Loucy (cell line): ENCODE data around the gene PEX11B.

Experiments used
- H2AFZ ChIP-seq: fragments of 200-600 bp; sonication (generic); 2 replicates; pipeline ENCODE4 v1.6.0; 2016; ENCODE audit warnings: antibody characterized with exemption, mild to moderate bottlenecking, low read length, moderate library complexity
- H3F3A ChIP-seq: fragments of 200-600 bp; 2 replicates; pipeline ENCODE4 v1.6.0; 2016; ENCODE audit warnings: antibody characterized with exemption, low read depth, mild to moderate bottlenecking
- H3K27me3 ChIP-seq: fragments of 200-600 bp; sonication (generic); 2 replicates; pipeline ENCODE4 v1.6.1; 2014; ENCODE audit warnings: low read length, mild to moderate bottlenecking; ENCODE audit not compliant: insufficient read depth, poor library complexity, severe bottlenecking
- H3K36me3 ChIP-seq: fragments of 200-600 bp; sonication (generic); 2 replicates; pipeline ENCODE4 v1.6.1; 2016; ENCODE audit warnings: low read length; ENCODE audit not compliant: insufficient read depth
- H3K4me1 ChIP-seq: fragments of 200-600 bp; sonication (generic); 2 replicates; pipeline ENCODE4 v1.5.1; 2014; ENCODE audit warnings: low read length, mild to moderate bottlenecking; ENCODE audit not compliant: insufficient read depth, poor library complexity, severe bottlenecking
- H3K4me2 ChIP-seq: fragments of 200-600 bp; sonication (generic); 2 replicates; pipeline ENCODE4 v1.6.0; 2014; ENCODE audit warnings: antibody characterized with exemption, low read length, low read depth, mild to moderate bottlenecking; ENCODE audit not compliant: poor library complexity, severe bottlenecking
- H3K4me3 ChIP-seq: fragments of 200-600 bp; sonication (generic); 2 replicates; pipeline ENCODE4 v1.5.1; 2014; ENCODE audit warnings: low read length, mild to moderate bottlenecking, mixed read lengths; ENCODE audit not compliant: poor library complexity, severe bottlenecking
- H3K79me2 ChIP-seq: fragments of 200-600 bp; sonication (generic); 2 replicates; pipeline ENCODE4 v1.6.1; 2014; ENCODE audit warnings: low read length; ENCODE audit not compliant: insufficient read depth
- H3K9ac ChIP-seq: fragments of 200-600 bp; sonication (generic); 2 replicates; pipeline ENCODE4 v1.6.0; 2014; ENCODE audit warnings: mild to moderate bottlenecking, low read depth, low read length, moderate library complexity; ENCODE audit not compliant: poor library complexity, severe bottlenecking
- H3K9me2 ChIP-seq: fragments of 200-600 bp; sonication (generic); replicated peaks from 2 replicates; pipeline ENCODE4 v1.6.1; 2016; ENCODE audit warnings: low read depth, low read length, mixed read lengths
- H3K9me3 ChIP-seq: fragments of 200-600 bp; sonication (generic); 2 replicates; pipeline ENCODE4 v1.6.1; 2014; ENCODE audit warnings: mild to moderate bottlenecking, antibody characterized with exemption, low read length, low read depth; ENCODE audit not compliant: insufficient read depth
- H4K20me1 ChIP-seq: fragments of 200-600 bp; sonication (generic); 2 replicates; pipeline ENCODE4 v1.6.0; 2014; ENCODE audit warnings: antibody characterized with exemption, low read length, mild to moderate bottlenecking; ENCODE audit not compliant: insufficient read depth, poor library complexity, severe bottlenecking
- EZH2phosphoT487 ChIP-seq: fragments of 200-600 bp; IDR thresholded peaks from 2 replicates; pipeline ENCODE4 v1.6.1; 2018; ENCODE audit warnings: antibody characterized with exemption, mild to moderate bottlenecking, moderate library complexity, borderline replicate concordance
- TF ChIP-seq, protein P1 (sequence below): fragments of 200-600 bp; sonication (generic); conservative IDR thresholded peaks from 2 replicates; pipeline ENCODE4 v1.5.1; 2014; ENCODE audit warnings: mild to moderate bottlenecking, antibody characterized with exemption, low read length

Gene PEX11B

DNA sequence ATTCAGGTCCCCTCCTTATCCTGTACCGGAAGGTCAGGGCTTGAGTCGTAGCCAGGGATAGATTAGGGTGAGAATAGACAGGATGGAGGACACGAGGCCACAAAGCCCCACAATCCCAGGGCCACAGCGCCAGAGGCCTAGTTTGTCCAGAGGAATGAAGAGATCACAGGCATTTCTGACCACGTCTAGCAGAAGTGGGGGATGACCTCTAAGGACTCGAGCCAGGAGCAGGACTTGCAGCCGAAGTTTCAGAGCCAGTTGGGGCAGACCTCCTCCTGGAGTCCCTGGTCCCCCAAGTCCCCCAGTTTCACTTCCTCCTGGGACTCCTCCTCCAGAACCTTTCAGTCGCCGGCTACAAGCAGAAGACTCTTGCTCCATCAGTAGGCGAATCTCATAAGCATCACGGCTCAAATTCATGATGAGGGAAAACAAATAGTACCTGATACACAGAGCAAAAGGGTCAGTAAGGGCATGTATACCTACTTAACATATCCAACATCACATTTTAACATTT lies 6.3 kb downstream of the PEX11B start:
- no peaks in the 10 kb centered on the region; the same call in 1 of the 2 replicates for H3K79me2 ChIP-seq
- H3K4me2 ChIP-seq, result no peak overlapping the region
- H3K4me1 ChIP-seq, result peaks cover 7% of the 10 kb centered on the region
- no peak overlapping the region for H2AFZ ChIP-seq
- no peaks in the 10 kb centered on the region for H3K9me2 ChIP-seq
- no peak overlapping the region for H3K4me3 ChIP-seq
- peaks cover 18% of the 10 kb centered on the region; the same call in 1 of the 2 replicates for H3K36me3 ChIP-seq
- no peak overlapping the region for H3K9ac ChIP-seq
- H4K20me1 ChIP-seq, result no peaks in the 10 kb centered on the region
- no peaks in the 10 kb centered on the region for H3K9me3 ChIP-seq
- no peaks in the 10 kb centered on the region for H3K27me3 ChIP-seq
- no peaks in the 10 kb centered on the region for H3F3A ChIP-seq
- no peak for TF ChIP-seq EZH2phosphoT487
- TF ChIP-seq, protein P1, sequence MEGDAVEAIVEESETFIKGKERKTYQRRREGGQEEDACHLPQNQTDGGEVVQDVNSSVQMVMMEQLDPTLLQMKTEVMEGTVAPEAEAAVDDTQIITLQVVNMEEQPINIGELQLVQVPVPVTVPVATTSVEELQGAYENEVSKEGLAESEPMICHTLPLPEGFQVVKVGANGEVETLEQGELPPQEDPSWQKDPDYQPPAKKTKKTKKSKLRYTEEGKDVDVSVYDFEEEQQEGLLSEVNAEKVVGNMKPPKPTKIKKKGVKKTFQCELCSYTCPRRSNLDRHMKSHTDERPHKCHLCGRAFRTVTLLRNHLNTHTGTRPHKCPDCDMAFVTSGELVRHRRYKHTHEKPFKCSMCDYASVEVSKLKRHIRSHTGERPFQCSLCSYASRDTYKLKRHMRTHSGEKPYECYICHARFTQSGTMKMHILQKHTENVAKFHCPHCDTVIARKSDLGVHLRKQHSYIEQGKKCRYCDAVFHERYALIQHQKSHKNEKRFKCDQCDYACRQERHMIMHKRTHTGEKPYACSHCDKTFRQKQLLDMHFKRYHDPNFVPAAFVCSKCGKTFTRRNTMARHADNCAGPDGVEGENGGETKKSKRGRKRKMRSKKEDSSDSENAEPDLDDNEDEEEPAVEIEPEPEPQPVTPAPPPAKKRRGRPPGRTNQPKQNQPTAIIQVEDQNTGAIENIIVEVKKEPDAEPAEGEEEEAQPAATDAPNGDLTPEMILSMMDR, result no peak

DNA sequence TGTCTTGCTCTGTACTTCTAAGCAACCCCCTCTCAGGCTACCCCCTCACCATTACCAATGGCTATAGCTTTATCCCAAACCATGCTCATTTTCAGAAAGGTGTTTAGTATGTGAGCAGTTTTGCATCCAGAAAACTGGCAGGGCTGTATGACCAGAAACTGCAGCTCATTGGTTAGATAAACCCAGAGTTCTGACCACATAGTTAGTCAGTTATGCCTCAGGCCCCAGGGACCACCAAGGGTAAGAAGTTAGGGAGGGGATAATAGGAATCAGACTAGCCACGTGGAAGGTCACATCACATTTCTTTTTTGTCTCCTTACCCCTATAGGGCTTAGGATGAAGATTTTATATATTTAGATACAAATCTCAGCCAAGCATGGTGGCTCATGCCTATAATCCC lies 9.9 kb downstream of the PEX11B start:
- TF ChIP-seq, protein P1, result no peak
- TF ChIP-seq EZH2phosphoT487, result no peak
- Histone ChIP-seq H3K27me3 (no peaks in the 10 kb centered on the region), H3K4me3 (no peak overlapping the region), H4K20me1 (no peaks in the 10 kb centered on the region), H3K9ac (no peak overlapping the region), H3K9me2 (no peaks in the 10 kb centered on the region), H2AFZ (no peak overlapping the region), H3K4me1 (peaks cover 7% of the 10 kb centered on the region), H3K79me2 (no peaks in the 10 kb centered on the region), H3K9me3 (no peaks in the 10 kb centered on the region), H3K4me2 (no peak overlapping the region), H3K36me3 (peaks cover 18% of the 10 kb centered on the region; the same call in 1 of the 2 replicates), H3F3A (no peaks in the 10 kb centered on the region)

DNA sequence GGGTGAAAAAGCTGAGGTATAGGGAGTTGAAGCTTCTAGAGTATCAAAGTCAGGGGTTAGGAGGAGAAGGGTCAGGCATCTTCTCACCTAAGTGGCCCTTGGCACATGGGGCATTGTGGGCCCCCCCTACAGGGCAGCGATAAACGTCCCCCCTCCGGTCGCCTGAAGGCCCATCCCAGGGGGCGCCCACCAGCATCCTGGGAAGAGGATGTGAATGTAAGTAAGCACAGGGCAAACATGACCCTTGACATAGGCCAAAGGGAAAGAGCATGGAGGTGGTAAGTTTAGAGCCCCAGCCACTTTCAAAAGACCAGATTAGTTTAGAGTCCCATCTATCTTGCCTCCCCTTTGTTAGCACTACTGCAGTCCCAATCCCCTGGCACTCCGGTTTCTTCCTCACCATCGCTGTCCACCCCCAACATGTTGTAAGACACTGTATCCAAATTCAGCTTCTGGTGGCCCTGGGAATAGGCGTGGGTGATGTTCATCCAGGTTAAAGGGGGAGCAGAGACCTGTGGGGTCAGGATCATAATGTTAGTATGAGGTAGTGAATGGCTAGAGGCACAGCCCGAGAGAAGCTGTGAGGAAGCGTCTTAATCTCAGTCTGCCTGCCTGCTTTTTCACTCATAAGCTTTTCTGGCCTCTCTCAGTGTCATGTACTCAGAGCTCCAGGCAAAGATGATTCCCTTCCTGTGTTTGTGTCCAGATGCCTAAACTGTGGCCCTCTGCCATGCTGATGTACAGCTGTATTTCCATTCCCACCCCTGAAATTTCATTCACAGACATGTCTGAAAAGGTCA lies 11.4 kb downstream of the PEX11B start:
- TF ChIP-seq EZH2phosphoT487, result no peak
- TF ChIP-seq, protein P1, result no peak
- Histone ChIP-seq H3K4me3 (no peak overlapping the region), H2AFZ (no peak overlapping the region), H3K79me2 (no peaks in the 10 kb centered on the region), H4K20me1 (no peaks in the 10 kb centered on the region), H3K9me3 (no peaks in the 10 kb centered on the region), H3K9me2 (no peaks in the 10 kb centered on the region), H3K36me3 (peaks cover 15% of the 10 kb centered on the region; the same call in 1 of the 2 replicates), H3K4me2 (no peak overlapping the region), H3F3A (no peaks in the 10 kb centered on the region), H3K9ac (no peak overlapping the region), H3K4me1 (peaks cover 7% of the 10 kb centered on the region), H3K27me3 (no peaks in the 10 kb centered on the region)
